NCI-H69 (cell line): ENCODE data around the gene XCL2.

ENCODE experiments used
- DNase-seq: peaks from one replicate; lab custom pipeline; 2025; lab: John Stamatoyannopoulos, UW

The XCL2 gene

DNA sequence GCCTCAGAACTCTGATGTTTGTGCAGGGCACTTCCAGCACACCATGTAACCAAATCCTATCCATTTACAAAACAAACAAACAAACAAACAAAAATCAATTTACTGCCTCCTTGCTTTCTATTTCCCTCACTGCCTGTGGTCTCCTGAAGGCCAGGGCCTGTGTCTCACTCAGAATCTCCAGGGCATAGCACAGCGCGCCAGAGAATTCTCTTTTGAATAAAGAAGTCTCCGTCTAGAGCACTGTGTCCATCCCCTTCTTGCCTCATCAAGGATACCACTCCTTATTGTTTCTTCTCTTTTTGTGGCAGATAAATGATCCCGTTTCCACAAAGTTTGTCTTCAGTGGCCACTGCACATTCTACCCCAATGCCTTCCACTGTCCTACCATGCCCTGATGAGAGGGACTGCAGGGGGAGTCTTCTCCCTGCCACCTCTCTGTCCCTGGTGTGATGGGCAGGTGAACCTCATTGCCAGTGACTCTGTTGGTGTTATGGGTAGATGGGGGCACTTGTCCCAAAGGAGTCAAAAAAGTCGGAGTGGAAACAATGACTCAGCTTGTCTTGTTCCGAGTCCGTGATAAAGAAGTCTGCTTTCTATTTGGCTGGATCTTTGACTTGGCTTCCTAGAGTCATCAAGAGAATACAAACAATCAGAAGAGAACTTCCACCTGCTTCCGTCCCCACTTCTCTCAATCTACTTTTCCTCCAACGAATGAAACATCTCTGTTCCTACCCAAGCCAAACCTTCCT lies 30.0 kb downstream of the XCL2 start:
- DNase-seq, result no peak

- no peak for DNase-seq
Observed at GRCh38 chr1:168512864-168513595, 30.8 kb downstream of the XCL2 start.

DNA sequence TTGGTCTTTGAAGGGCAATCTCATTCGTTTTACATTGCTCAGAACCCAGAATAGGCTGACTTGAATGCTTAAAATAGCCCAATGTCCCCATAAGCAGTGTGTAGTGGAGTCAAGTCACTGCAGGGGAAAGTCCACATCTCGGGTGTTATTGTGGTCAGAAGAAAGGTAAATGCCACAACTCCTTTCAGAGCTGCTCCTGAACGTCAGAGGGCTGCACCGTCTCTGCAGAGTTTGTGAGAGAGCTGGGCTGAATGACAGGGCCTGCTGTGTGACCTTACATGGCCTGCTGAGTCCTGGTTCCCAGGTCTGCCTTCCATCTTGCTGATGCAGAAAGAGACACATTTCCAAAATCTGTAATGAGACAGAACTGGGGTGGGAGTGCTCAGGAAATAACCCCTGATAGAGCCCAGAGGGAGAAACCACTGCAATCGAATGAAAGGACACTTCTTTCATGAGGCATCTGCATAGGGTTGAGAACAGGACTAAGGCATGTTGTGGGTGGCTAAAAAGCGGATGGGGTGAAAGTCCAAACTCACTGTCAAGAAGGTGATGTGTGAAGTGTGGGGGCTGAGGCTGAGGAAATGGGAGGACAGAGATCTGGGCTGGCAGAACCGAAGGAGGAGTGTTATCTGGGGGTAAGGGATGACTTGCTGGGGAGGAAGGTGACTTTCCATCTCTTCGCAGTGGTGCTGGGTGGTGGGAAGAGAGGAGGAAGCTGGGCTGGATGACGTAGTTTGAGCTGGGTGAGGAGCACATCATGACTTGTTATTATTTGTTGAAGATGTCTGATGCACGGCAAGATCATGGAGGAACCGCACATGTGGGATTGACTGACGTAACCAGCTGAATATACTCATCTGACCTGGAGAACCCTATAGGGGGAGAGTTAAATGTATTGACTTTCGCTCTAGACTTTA lies 33.7 kb downstream of the XCL2 start:
- DNase-seq, result no peak

DNA sequence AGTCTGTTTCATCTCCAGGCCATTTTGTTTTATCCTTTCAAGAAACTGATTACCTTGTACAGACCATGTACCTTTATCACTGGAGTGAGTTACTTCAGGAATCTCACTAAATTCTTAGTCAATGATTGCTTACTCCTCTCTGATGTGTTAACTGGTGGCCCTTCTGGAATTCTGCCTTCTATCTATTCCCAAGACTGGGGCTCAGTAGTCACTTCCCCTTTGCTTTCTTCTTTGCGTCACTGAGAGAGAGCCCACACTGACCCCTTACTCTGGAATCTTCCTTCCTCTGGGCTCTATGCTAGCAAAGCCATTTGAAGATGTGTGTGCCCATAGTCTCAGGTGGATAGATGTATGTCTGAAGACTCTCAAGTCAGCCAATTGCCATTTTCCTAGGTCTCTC lies 34.6 kb downstream of the XCL2 start:
- DNase-seq, result no peak

- no peak for DNase-seq
Observed at GRCh38 chr1:168507828-168508227, 36.0 kb downstream of the XCL2 start.

DNA sequence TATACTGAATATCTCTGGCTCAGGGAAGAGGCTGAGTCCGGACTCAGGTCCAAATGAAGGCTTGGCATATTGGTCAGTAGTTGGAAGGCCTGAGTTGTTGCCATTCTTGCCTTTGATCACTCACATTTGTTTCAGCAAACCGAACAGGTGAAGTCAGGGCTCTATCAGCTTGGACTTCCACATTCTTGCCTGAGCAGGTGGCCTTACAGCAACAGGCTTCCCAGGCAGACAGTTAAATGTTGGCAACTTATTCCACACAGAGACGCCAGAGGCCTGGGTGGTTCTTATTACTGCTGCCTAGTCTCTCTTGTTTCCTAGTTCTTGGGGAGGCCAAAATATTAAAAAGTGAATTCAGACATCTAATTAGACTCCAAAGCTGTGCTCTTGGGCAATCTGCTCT lies 36.6 kb downstream of the XCL2 start:
- no peak for DNase-seq

DNA sequence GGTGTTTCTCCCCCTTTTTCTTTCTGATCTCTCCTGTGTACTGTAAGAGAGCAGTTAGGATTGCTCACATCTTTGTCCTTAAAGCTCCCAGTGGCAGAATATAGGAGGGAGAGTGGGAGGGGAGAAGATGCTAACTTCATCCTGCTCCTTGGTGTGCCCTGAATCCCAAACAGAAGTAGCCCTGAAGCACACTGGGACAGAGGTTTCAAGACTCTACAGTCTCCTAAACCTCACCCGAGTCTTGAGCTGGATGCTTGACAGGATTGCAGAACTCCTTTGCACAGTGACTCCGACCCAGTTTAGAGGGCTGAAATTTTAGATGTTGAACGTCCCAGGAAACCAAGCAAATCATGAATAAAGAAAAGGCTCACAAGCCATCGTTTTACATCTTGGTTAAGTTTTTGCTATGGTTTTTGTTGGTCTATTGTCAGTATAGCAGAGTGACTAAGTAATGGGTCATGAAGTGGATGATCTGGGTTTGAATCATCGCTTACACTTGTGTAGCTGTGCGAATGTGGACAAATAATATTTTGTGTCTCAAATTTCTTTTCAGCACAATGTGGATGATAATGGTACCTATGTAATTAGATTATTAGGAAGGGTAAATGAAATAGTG lies 37.5 kb downstream of the XCL2 start:
- DNase-seq, result no peak

DNA sequence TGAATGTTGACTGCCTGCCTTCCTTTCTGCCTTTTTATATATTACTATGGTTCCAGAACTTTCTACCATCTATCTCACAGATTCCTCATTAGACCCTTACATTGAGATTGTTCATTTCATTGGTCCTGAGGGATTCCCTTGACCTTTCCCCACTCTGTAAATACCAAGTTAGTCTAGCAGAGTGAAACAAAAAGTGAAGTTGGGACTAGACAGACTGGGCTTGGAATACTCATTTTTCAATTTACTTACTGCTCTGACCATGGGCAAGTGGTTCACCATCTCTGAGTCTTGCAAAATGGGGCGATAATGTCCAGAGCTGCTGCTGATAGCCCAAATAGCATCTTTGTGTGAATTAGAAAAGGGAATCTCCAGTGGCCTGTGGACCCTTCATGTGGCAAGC lies 38.8 kb downstream of the XCL2 start:
- DNase-seq, result no peak

DNA sequence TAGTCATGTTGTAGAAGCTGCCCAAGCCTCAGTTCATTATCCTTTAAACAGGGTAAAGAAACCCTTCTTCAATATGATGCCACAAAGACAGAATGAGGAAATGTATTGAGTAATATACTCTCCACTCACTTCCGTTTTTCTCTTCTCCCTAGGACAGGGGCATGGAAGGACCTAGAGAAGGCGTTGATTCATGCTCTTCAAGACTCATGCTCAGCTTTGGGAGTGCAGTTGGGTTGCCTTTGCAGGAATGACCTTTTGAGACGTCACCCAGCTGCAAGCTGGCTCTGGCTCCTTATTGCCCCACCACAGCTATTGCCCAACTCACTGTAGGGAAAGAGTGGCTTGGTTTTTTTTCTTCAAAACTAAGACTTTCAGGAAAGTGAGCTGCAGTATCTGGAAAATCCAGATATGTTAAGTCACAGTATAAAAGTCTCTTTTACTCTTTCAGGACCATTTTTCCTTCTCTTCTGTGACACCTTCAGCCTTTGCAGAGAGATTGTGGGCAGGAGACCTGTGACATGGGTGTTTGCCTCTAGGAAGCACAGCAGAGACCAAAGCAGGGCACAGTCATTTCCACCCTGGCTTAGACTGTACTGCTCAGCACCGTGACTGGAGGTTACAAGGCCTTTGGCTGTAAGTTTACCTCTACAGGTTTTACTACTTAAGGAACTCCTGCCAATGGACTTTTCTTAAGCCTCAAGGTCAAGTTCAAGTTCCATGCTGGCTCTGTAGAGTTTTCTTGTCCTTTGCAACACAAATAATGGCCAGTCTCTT lies 39.5 kb downstream of the XCL2 start:
- no peak for DNase-seq

DNA sequence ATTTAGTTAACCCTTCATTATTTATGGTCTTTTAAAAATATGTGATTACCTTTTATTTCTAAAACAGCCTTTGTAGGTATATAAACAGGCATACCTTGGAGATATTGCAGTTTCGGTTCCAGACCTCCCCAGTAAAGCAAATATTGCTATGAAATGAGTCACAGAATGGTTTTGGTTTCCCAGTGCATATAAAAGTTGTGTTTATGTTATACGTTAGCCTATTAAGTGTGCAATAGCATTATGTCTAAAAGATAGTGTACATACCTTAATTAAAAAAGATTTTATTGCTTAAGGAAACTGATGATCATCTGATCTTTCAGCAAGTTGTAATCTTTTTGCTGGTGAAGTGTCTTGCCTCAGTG lies 44.1 kb downstream of the XCL2 start:
- no peak for DNase-seq

DNA sequence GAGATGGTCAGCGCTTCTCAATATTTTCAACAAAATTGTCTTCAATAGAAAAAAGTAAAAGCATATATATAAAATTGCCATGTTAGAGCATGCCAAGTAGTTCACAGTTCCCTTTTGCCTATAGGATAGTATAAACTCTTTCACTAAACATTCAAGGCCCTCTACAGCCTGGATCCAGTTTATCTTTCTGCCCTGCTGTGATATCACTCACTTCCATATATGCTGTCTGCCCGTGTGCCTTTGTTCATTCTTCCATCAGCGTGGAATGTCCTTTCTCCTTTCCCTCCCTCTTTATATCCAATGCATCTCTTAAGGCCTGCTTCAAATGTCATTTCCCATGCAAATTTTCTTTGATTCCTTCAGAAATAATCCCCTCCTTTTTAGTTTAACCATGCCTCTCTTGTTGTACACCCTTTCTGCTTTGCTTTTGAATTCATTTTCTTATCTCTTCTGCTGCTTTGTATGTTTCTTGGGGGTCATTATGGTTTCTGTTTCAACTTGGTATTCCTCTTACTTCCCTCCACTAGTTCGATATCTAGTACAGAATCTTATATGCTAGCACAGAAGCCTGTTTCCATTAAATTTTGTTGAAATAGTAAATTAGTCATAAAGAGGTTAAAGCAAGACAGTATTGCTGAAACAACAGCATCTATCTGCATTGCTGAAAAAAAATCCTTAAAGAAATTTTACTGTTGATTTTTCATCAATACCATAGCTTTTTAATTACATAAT lies 44.7 kb downstream of the XCL2 start:
- DNase-seq, result no peak

DNA sequence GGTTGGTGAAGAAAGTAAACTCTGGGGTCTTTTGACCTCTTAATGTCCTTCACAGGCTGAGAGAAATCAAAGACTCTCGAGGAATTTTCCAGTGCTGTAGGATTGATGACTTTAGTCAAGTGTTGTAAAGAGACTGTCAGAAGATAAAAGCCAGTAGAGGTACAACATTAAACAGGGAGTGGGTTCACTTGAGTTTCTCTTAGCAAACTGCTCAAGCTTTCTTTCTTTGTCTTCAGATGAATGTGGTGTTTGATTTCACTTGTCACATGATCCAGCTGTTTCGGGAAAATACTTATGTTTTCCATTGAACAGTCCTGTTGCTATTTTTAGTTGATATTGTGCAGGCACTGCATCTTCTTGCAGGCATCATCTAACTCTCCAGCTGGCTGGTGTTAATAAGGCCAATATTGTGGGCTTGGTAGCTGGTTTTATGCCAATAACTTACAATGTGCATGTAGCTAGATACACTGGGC lies 45.6 kb downstream of the XCL2 start:
- DNase-seq, result peak; percentile 57

GRCh38 chr1:168497376-168497950 lies 46.3 kb downstream of the XCL2 start:
- DNase-seq, result no peak

GRCh38 chr1:168491527-168492164 lies 52.2 kb downstream of the XCL2 start:
- DNase-seq, result no peak
